Bronchial epithelial cell (primary cell): ENCODE measurements around the gene SMIM20. TPM values are rescaled to one million over a fixed set of nuclear protein-coding genes. Genes with fewer than 3 reads are reported as not detected.

Experiments
- DNase-seq: peaks from one replicate; pipeline ENCODE4 v3.0.0-alpha.2; 2010; ENCODE audit warnings: low read depth
- FAIRE-seq: peaks from 2 replicates; lab custom pipeline; 2011; peaks lifted over from hg19 to GRCh38; lab: Jason Lieb, UNC
- H3K27me3 ChIP-seq: 2 replicates; pipeline ENCODE4 v1.5.1; 2011; ENCODE audit warnings: low read length; ENCODE audit not compliant: control insufficient read depth, insufficient read depth
- H3K36me3 ChIP-seq: 2 replicates; pipeline ENCODE4 v1.5.1; 2011; ENCODE audit warnings: low read length; ENCODE audit not compliant: control insufficient read depth, insufficient read depth
- H3K4me3 ChIP-seq: 2 replicates; pipeline ENCODE4 v1.5.1; 2011; ENCODE audit warnings: mild to moderate bottlenecking, low read depth, low read length, control low read depth
- CTCF ChIP-seq: IDR thresholded peaks from 2 replicates; pipeline ENCODE4 v1.5.1; 2011; ENCODE audit warnings: mild to moderate bottlenecking, moderate library complexity, low read length, control low read depth, inconsistent platforms; ENCODE audit not compliant: insufficient read depth, severe bottlenecking
- total RNA-seq: library from RNA; depleted of rRNA; stranded (reverse); fragments of >200 nt; gene quantifications from 2 replicates; pipeline ENCODE4 v1.2.1, GENCODE V29; 2014

Gene SMIM20
- total RNA-seq, 1 donor from 2014 or later, result 53.4 TPM

GRCh38 chr4:25976780-25977179 is 62.8 kb downstream of the SMIM20 start:
- no peak overlapping the region for H3K4me3 ChIP-seq
- TF ChIP-seq CTCF, result no peak
- H3K27me3 ChIP-seq, result peaks cover 1% of the 10 kb centered on the region
- no peaks in the 10 kb centered on the region for H3K36me3 ChIP-seq
- DNase-seq, result no peak
- FAIRE-seq, result no peak

GRCh38 chr4:25977397-25978170 is 63.6 kb downstream of the SMIM20 start:
- FAIRE-seq (no peak), DNase-seq (no peak)
- no peak for TF ChIP-seq CTCF
- Histone ChIP-seq H3K27me3 (peaks cover 1% of the 10 kb centered on the region), H3K36me3 (no peaks in the 10 kb centered on the region), H3K4me3 (no peak overlapping the region)

GRCh38 chr4:25978327-25978726 is 64.3 kb downstream of the SMIM20 start:
- FAIRE-seq (no peak), DNase-seq (no peak)
- no peak for TF ChIP-seq CTCF
- Histone ChIP-seq H3K36me3 (no peaks in the 10 kb centered on the region), H3K27me3 (peaks cover 1% of the 10 kb centered on the region), H3K4me3 (no peak overlapping the region)

Other genes starting within 250 kb of the SMIM20 start
- gene SEL1L3, start 51.2 kb upstream of the SMIM20 start, total RNA-seq, result 92.8 and 117 TPM in 2 replicates